Activated gamma-delta T cell (primary cell): ENCODE data around the gene SCAMP3.
A peak's percentile ranks its signal among the peaks of the same experiment; 100 is the strongest.
"Not testable (repeated sequence)": the region's sequence is repeated elsewhere in the genome, so short reads cannot be mapped to it uniquely, and the experiment has no call there.

Source experiments
- DNase-seq: peaks from one replicate; lab custom pipeline; 2025; lab: John Stamatoyannopoulos, UW

The SCAMP3 gene

DNA sequence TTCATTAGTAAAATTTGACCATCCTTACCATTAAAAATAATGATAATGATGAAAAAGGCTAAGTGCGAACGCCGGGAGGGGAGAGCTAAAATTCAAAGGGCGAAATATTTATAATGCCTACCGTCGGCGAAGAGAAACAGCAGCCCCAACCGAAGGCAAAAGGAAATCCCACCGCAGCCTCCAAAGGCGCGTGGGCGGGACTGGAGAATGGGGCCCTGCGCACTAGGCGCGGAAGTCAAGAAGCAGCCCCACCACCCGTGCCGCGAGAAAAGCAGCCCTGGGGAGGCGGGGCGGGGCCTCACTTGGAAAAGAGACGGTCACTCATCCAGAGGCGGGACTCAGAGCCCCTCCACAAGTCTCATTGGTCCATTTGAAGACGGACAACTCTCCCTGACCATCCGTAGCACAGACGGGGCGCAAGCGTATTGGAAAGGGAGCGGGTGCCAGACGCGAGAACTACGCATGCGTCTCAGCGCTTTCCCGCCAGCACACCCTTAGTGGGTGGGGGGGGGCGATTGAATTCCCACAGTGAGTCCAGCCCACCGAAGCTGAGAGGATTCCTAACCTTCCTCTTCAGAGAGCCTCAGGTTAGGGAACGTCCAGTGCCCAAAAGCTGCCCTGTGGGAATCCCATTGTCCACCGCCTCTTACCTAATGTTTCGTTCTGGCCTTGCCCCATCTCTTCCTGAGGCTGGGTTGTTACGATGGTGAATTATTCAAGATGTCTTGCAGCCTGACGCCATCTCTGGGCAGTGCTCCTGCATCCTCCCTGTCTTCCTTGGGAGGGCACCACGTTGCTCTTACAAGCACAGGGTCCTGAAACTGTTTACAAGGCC, 34.7 kb downstream of the SCAMP3 start:
- peak; percentile 87 for DNase-seq

- DNase-seq, result no peak
Observed at GRCh38 chr1:155226910-155227260, 35.3 kb downstream of the SCAMP3 start.

- peak; percentile 62 for DNase-seq
Observed at GRCh38 chr1:155226188-155226909, 35.8 kb downstream of the SCAMP3 start.

DNA sequence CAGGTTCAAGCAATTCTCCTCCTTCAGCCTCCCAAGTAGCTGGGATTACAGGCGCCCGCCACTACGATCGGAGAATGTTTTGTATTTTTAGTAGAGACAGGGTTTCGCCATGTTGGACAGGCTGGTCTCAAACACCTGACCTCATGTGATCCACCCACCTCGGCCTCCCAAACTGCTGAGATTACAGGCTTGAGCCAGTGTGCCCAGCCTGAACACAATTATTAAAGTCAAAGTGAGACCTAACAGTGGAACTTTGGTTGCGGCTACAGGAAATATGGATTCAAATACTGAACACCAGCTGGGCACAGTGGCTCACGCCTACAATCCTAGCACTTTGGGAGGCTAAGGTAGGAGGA, 36.8 kb downstream of the SCAMP3 start:
- DNase-seq, result not testable (repeated sequence)

DNA sequence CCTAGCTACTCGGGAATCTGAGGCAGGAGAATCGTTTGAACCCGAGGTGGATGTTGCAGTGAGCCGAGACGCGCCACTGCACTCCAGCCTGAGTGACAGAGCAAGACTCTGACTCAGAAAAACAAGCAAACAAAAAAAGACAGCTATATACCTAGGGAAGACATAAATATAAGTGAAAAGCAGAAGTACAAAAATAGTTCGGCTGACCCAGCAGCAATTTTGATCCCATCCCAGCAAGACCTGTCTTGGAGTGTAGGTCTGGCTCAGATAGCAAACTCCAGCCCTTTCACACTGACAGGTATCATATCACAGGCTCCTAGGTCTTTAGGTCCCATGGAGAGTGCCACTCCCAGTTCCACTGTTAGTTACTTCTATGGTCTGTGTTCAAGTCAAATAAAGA, 39.1 kb downstream of the SCAMP3 start:
- no peak for DNase-seq

GRCh38 chr1:155220211-155220965, 41.8 kb downstream of the SCAMP3 start:
- not testable (repeated sequence) for DNase-seq

DNA sequence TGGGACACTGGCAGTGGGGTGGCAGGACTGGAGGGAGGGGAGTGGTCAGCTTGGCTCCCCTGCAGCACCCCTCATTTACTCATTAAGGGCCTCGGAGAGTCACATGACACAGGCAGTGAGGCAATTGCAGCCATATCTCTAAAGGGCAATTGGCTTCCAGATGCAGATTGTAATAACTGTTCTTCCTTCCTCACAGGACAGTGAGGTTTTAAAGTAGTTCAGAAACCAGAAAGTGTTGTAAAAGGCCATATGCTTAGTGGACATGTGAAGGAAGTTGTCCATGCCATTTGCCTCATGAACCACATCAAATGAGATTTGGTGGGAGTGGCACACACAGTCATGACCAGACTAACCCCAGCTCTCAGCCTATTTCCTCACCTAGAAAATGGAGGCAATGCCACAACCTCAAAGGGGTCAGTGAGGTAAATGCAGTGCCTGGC, 42.5 kb downstream of the SCAMP3 start:
- DNase-seq, result no peak

GRCh38 chr1:155218854-155219591, 43.1 kb downstream of the SCAMP3 start:
- DNase-seq, result no peak

DNA sequence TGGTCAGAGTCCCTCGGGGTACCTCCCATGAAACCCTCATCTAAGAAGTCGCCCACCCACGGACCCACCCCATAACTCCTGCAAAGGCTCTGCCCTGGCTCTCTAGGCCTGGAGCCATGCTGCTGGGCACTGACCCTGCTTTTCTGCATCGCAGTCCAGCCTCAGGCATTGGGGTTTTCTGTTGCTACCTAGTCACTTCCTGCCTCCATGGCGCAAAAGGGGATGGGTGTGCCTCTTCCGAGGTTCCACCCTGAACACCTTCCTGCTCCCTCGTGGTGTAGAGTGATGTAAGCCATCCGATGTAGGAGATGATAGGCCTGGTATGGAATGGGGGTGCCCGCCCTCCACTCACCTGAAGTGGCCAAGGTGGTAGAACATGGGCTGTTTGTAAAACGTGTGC, 47.5 kb downstream of the SCAMP3 start:
- not testable (repeated sequence) for DNase-seq

DNA sequence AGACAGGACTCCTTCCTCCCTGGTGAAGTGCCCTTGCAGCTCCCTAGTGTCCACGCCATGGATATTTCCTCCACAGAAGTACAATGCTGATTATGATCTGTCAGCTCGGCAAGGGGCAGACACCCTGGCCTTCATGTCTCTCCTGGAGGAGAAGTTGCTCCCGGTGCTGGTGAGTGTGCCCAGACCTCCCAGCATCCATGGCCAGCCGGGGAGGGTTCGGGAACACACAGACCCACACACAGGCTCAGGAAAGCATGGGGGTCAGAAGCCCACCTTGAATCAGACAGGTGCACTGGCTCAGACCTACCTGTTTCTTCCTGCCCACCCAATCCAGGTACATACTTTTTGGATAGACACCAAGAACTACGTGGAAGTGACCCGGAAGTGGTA, 50.1 kb downstream of the SCAMP3 start:
- not testable (repeated sequence) for DNase-seq

DNA sequence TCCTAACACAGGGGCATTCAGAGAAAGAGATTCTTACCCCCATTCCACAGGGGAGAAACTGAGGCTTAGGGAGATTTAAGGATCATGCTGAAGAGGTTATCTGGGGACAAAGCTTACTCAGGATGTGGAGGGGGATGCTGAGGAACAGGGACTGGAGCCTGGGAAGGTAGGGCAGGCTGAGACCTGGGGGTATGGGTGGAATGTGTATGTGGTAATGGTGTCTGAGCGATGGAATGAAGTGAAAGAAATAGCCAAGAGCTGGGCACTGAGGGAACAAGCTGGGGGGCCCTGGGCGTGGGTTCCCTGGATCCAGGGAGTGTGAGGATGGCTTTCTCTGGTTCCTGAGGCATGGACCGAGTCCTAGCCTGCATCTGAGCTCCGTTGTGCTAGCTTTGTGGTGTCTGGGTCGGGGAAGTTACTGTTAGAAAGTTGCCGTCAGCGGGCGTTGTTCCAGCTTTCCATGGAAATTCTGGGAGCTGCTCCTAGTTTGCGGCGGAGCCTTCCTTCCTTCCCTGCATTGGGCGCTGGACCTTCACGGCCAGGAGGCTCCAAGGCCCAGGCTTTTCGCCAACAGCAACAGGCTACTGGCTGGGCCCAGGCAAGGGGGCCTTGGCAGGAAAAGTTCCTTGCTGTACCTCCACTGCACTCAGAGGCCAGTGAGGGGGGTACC, 50.6 kb downstream of the SCAMP3 start:
- not testable (repeated sequence) for DNase-seq

DNA sequence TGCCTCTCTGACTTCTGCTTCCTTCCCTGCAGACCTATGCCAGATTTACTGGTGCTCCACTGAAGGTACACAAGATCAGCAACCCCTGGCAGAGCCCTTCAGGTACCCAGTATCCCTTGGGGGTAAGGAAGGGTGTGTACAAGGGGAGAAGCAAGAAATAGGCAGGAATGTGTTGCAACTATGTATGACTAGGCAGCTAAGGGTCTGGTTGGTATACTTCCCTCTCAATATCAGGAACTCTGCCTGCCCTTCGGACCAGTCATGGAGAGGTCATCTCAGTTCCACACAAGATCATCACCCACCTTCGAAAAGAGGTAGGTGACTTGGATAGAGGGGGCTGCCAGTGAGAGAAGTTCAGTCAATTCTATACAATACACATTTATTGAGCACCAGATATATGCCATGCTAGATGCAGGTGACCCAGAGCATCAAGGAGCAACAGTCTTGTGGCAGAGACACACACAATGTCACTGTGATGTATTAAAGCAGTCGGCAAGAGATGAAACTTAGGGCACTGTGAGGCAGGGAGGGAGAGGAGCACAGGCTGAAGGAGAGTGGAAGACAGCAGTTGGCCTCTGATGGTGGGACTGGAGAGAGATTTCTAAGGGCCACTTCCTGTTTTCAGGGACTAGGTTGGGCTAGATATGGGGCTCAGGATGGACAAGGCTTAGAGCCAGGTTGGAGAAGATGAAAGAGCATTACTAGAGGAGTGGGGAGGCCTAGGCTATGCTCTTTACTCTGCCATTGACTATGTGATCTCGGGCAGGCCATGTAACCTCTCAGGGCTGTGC, 51.7 kb downstream of the SCAMP3 start:
- no peak for DNase-seq

- DNase-seq, result no peak
Observed at GRCh38 chr1:155209312-155209721, 52.8 kb downstream of the SCAMP3 start.

DNA sequence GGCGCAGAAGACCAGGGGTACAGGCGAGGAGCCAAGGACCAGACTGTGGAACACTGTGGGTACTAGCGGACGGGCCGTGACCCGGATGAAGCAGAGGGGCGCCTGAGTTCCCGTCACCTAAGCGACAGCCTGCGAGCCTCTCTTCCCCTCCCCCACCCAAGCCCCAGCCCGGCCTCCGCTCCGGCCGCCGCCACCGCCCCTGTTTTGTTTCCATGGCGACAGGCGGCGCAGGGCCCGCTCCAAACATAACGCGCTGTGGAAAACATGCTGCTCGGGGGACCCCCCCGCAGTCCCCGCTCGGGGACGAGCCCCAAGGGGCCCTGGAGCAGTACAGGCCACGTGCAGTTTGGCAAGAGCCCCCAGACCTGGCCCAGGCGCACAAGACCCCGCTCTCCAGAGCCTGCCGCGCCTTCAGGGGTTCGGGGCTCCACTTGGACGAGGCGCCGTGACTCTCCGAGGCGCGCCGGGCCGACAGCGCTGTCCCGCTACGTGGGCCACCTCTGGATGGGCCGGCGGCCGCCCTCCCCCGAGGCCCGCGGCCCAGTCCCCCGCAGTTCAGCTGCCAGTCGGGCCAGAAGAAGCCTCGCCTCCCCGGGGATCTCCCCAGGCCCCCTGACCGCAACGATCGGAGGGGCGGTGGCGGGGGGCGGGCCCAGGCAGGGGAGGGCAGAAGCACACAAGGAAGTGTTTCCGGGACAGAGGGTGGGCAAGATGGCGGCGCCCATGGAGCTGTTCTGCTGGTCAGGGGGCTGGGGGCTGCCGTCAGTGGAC, 53.4 kb downstream of the SCAMP3 start, which contains the start of gene MTX1:
Gene MTX1, plus strand, starts transcription at position 155 of the 771 bp plus-strand sequence. Its CDS starts 110 bp downstream, at position 265.
- peak; percentile 88 for DNase-seq

- no peak for DNase-seq
Observed at GRCh38 chr1:155207806-155208540, 54.2 kb downstream of the SCAMP3 start, which contains the start of gene THBS3. TSS of gene THBS3 (minus strand) at chr1:155207897. CDS start at chr1:155207876, 21 bp downstream.

GRCh38 chr1:155206891-155207805, 55.0 kb downstream of the SCAMP3 start:
- no peak for DNase-seq
